NCI-H510A (cell line): ENCODE measurements around the gene NHP2.

ENCODE experiments used
- DNase-seq: peaks from one replicate; lab custom pipeline; 2025; lab: John Stamatoyannopoulos, UW

Gene NHP2

GRCh38 chr5:178114325-178115135, 39.2 kb downstream of the NHP2 start:
- DNase-seq, result no peak

- DNase-seq, result no peak
Measured at GRCh38 chr5:178113841-178114324, 39.8 kb downstream of the NHP2 start.

GRCh38 chr5:178113141-178113787, 40.4 kb downstream of the NHP2 start, which contains the start of gene N4BP3:
N4BP3 (plus strand) TSS chr5:178113532; CDS start chr5:178119584, 6,052 bp downstream.
- peak; percentile 63 for DNase-seq

GRCh38 chr5:178112545-178112944, 41.1 kb downstream of the NHP2 start:
- DNase-seq, result no peak

GRCh38 chr5:178111925-178112324, 41.8 kb downstream of the NHP2 start:
- no peak for DNase-seq

GRCh38 chr5:178110511-178110910, 43.2 kb downstream of the NHP2 start:
- DNase-seq, result no peak

GRCh38 chr5:178108966-178109365, 44.7 kb downstream of the NHP2 start:
- no peak for DNase-seq

- DNase-seq, result no peak
Measured at GRCh38 chr5:178108446-178108845, 45.2 kb downstream of the NHP2 start.

- DNase-seq, result no peak
Measured at GRCh38 chr5:178107756-178108310, 45.9 kb downstream of the NHP2 start.

GRCh38 chr5:178106556-178107239, 47.0 kb downstream of the NHP2 start:
- no peak for DNase-seq

GRCh38 chr5:178106086-178106485, 47.6 kb downstream of the NHP2 start:
- no peak for DNase-seq

GRCh38 chr5:178104492-178104891, 49.2 kb downstream of the NHP2 start:
- no peak for DNase-seq

- no peak for DNase-seq
Measured at GRCh38 chr5:178103612-178104011, 50.1 kb downstream of the NHP2 start.
